GM12875 (cell line): ENCODE results near the gene CHL1.

Source experiments
- H3K4me3 ChIP-seq: one replicate; pipeline ENCODE4 v1.5.1; 2011; ENCODE audit warnings: low read depth, low read length, control low read depth
- TF ChIP-seq, protein P1 (sequence below): IDR thresholded peaks from 2 replicates; pipeline ENCODE4 v1.5.1; 2011; ENCODE audit warnings: low read depth, mild to moderate bottlenecking, control low read depth, inconsistent platforms, low read length, moderate library complexity, borderline replicate concordance; ENCODE audit not compliant: insufficient read depth

CHL1 gene

GRCh38 chr3:247916-248315, 51.4 kb downstream of the CHL1 start:
- H3K4me3 ChIP-seq = no peak overlapping the region
- TF ChIP-seq, protein P1, sequence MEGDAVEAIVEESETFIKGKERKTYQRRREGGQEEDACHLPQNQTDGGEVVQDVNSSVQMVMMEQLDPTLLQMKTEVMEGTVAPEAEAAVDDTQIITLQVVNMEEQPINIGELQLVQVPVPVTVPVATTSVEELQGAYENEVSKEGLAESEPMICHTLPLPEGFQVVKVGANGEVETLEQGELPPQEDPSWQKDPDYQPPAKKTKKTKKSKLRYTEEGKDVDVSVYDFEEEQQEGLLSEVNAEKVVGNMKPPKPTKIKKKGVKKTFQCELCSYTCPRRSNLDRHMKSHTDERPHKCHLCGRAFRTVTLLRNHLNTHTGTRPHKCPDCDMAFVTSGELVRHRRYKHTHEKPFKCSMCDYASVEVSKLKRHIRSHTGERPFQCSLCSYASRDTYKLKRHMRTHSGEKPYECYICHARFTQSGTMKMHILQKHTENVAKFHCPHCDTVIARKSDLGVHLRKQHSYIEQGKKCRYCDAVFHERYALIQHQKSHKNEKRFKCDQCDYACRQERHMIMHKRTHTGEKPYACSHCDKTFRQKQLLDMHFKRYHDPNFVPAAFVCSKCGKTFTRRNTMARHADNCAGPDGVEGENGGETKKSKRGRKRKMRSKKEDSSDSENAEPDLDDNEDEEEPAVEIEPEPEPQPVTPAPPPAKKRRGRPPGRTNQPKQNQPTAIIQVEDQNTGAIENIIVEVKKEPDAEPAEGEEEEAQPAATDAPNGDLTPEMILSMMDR = no peak

DNA sequence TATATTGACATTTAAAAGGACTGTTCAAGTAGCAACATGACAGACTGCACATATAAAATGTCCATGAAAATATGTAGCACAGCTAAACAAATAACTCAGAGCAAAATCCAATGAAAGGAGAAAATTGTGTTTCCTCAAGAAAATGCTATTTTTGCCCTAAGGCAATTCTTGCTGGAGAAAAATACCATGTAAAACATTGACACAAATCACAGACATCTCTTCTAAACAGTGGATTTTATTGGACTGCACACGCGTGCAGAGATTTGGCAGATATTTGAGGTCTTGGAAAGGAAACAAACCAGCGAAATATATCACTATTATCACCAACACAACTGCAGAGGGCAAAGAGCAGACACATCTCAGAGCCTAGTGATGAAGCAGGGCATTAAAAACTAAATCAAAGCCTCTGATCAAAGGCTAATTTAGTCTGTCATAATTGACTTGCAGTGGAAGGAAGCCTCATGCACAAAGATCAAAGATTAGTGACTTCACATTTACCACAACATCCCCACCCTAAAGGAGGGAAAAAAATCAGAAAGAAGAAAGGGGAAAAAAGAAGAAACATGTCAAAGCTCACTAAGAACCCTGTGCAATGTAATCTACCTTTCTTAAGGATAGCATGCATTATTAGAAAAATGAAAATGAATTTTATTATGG, 52.4 kb downstream of the CHL1 start:
- no peak overlapping the region for H3K4me3 ChIP-seq
- TF ChIP-seq, protein P1 = no peak

GRCh38 chr3:249587-250262, 53.2 kb downstream of the CHL1 start:
- TF ChIP-seq, protein P1 = no peak
- no peak overlapping the region for H3K4me3 ChIP-seq

GRCh38 chr3:256501-256900, 59.9 kb downstream of the CHL1 start:
- TF ChIP-seq, protein P1 = no peak
- H3K4me3 ChIP-seq = no peak overlapping the region

GRCh38 chr3:257826-258225, 61.3 kb downstream of the CHL1 start:
- H3K4me3 ChIP-seq = no peak overlapping the region
- TF ChIP-seq, protein P1 = no peak

DNA sequence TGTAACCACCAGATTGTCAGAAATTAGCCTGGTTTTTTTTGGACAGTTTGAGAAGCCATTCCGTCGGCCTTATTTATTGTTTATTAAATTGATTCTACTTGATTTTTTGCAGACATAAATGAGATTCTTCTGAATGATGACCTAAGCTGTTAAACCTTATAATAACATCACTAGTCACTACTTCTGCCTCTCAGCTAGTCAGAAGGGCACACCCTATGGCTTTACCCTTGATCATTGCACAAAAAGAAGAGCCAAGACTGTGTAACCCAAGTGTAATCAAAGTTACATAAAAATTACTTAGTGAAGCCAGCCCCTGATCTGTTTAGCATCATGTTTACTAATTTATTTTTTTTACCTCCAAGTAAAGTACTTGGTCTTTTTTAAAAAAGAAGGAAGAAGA, 64.3 kb downstream of the CHL1 start:
- TF ChIP-seq, protein P1 = no peak
- H3K4me3 ChIP-seq = no peak overlapping the region

- no peak overlapping the region for H3K4me3 ChIP-seq
- TF ChIP-seq, protein P1 = no peak
Observed at GRCh38 chr3:263393-263792, 66.8 kb downstream of the CHL1 start.
